A673 (cell line): ENCODE measurements around the gene LRRC8D. TPM values are rescaled to one million over a fixed set of nuclear protein-coding genes. Genes with fewer than 3 reads are reported as not detected.

Source experiments
- BruUV-seq: library from RNA; stranded (reverse); fragments of 400-500 nt; replicated peaks from 2 replicates; lab custom pipeline; 2021; lab: Mats Ljungman, UMichigan
- CTCF ChIA-PET: fragments of 300-600 bp; sonication (Branson Sonifier 250); formaldehyde crosslinking; loops from one replicate; lab custom pipeline; 2022; ENCODE audit warnings: antibody characterized with exemption; lab: Charles Lee
- POLR2A ChIA-PET: fragments of 300-600 bp; sonication (Branson Sonifier 250); formaldehyde crosslinking; loops from one replicate; lab custom pipeline; 2022; ENCODE audit warnings: antibody characterized with exemption; ENCODE audit not compliant: low non-redundant PET; lab: Charles Lee
- DNase-seq: peaks from one replicate; pipeline ENCODE4 v3.0.0-alpha.2; 2015; ENCODE audit warnings: low spot score
- H3K27ac ChIP-seq: fragments of 200-600 bp; sonication (generic); 2 replicates; pipeline ENCODE4 v1.5.1; 2016; ENCODE audit warnings: mixed run types, low read depth, mild to moderate bottlenecking, mixed read lengths, antibody characterized with exemption, low read length; ENCODE audit not compliant: poor library complexity, severe bottlenecking
- H3K27me3 ChIP-seq: fragments of 200-600 bp; sonication (generic); replicated peaks from 2 replicates; pipeline ENCODE4 v1.6.1; 2017; ENCODE audit warnings: mixed run types, low read depth, mild to moderate bottlenecking, mixed read lengths, antibody characterized with exemption, low read length; ENCODE audit not compliant: insufficient read depth, poor library complexity
- H3K36me3 ChIP-seq: fragments of 200-600 bp; sonication (generic); 2 replicates; pipeline ENCODE4 v1.6.1; 2016; ENCODE audit warnings: mixed run types, mild to moderate bottlenecking, mixed read lengths, antibody characterized with exemption, low read length; ENCODE audit not compliant: insufficient read depth, poor library complexity, severe bottlenecking
- H3K4me1 ChIP-seq: fragments of 200-600 bp; sonication (generic); 2 replicates; pipeline ENCODE4 v1.6.1; 2017; ENCODE audit warnings: mixed run types, mild to moderate bottlenecking, mixed read lengths, antibody characterized with exemption, low read length; ENCODE audit not compliant: insufficient read depth, poor library complexity, severe bottlenecking
- H3K4me3 ChIP-seq: fragments of 200-600 bp; sonication (generic); 2 replicates; pipeline ENCODE4 v1.5.1; 2016; ENCODE audit warnings: low read depth, mixed run types, mild to moderate bottlenecking, mixed read lengths, low read length; ENCODE audit not compliant: poor library complexity, severe bottlenecking
- H3K9me3 ChIP-seq: fragments of 200-600 bp; sonication (generic); 2 replicates; pipeline ENCODE4 v1.6.1; 2016; ENCODE audit warnings: mixed run types, low read depth, mild to moderate bottlenecking, mixed read lengths, antibody characterized with exemption, low read length; ENCODE audit not compliant: poor library complexity, severe bottlenecking
- CTCF ChIP-seq: fragments of 300-800, 200-600 bp; sonication (generic); conservative IDR thresholded peaks from 2 replicates; pipeline ENCODE4 v1.5.1; 2017; ENCODE audit warnings: low read depth, mild to moderate bottlenecking, antibody characterized with exemption, low read length, moderate library complexity, mixed read lengths
- EZH2 ChIP-seq: fragments of 200-600 bp; sonication (generic); IDR thresholded peaks from 2 replicates; pipeline ENCODE4 v1.6.1; 2017; ENCODE audit warnings: borderline replicate concordance, low read depth, mild to moderate bottlenecking, mixed read lengths, antibody characterized with exemption, low read length; ENCODE audit not compliant: poor library complexity, severe bottlenecking
- intact Hi-C: fragments of 100-400 bp; cut with micrococcal nuclease; formaldehyde crosslinking; loops from one replicate; pipeline ENCODE4 v1.10.0; 2022; ENCODE audit not compliant: unreplicated experiment
- total RNA-seq: library from RNA; stranded (reverse); gene quantifications from 2 replicates; pipeline ENCODE4 v1.2.3, GENCODE V29; 2021

Gene LRRC8D
- total RNA-seq, 1 experiment from 2014 or later, result 59.4 TPM

- Histone ChIP-seq H3K4me3 (no peak overlapping the region), H3K9me3 (no peaks in the 10 kb centered on the region), H3K4me1 (no peaks in the 10 kb centered on the region), H3K27ac (no peak overlapping the region), H3K27me3 (no peaks in the 10 kb centered on the region), H3K36me3 (no peaks in the 10 kb centered on the region)
- TF ChIP-seq EZH2, result no peak
- no peak for TF ChIP-seq CTCF
- DNase-seq, result no peak
- intact Hi-C loops, result no loop called here
- CTCF ChIA-PET, result no interaction called here
- POLR2A ChIA-PET, result no interaction called here
- no TSS peak for BruUV-seq
Measured at GRCh38 chr1:89809556-89809955, 11.3 kb upstream of the LRRC8D start.

GRCh38 chr1:89810302-89810701 lies 10.5 kb upstream of the LRRC8D start:
- DNase-seq, result no peak
- ChIA-PET POLR2A (no interaction called here), CTCF (no interaction called here)

GRCh38 chr1:89810880-89811279 lies 10.0 kb upstream of the LRRC8D start:
- ChIA-PET POLR2A (no interaction called here), CTCF (no interaction called here)
- no peak overlapping the region for H3K4me3 ChIP-seq
- H3K9me3 ChIP-seq, result no peaks in the 10 kb centered on the region
- no peak overlapping the region for H3K27ac ChIP-seq
- no peak for TF ChIP-seq EZH2
- TF ChIP-seq CTCF, result no peak
- H3K4me1 ChIP-seq, result no peaks in the 10 kb centered on the region
- intact Hi-C loops, result no loop called here
- DNase-seq, result no peak
- no TSS peak for BruUV-seq
- no peaks in the 10 kb centered on the region for H3K36me3 ChIP-seq
- no peaks in the 10 kb centered on the region for H3K27me3 ChIP-seq

More at GRCh38 chr1:89810302-89810701, 10.5 kb upstream of the LRRC8D start:
- Histone ChIP-seq H3K4me1 (no peaks in the 10 kb centered on the region), H3K27ac (no peak overlapping the region), H3K9me3 (no peaks in the 10 kb centered on the region), H3K36me3 (no peaks in the 10 kb centered on the region), H3K4me3 (no peak overlapping the region), H3K27me3 (no peaks in the 10 kb centered on the region)
- BruUV-seq, result no TSS peak
- TF ChIP-seq CTCF (no peak), EZH2 (no peak)
- intact Hi-C loops, result no loop called here
